ENCODE measurements around the gene TFRC. TPM values are rescaled to one million over a fixed set of nuclear protein-coding genes. Genes with fewer than 3 reads are reported as not detected.
"Not testable (repeated sequence)": the region's sequence is repeated elsewhere in the genome, so short reads cannot be mapped to it uniquely, and the experiment has no call there.

The TFRC gene
- total RNA-seq, 2 experiments from 2014 or later = 341 to 347 TPM

- H3K4me3 Mint-ChIP-seq = no peak overlapping the region
- ChIA-PET POLR2A (no interaction called here), CTCF (no interaction called here)
- H3K27me3 Mint-ChIP-seq = peaks cover 8% of the 10 kb centered on the region
- H3K27ac Mint-ChIP-seq = no peak overlapping the region
- H3K9me3 Mint-ChIP-seq = peaks cover 16% of the 10 kb centered on the region
- no peaks in the 10 kb centered on the region for H3K4me1 Mint-ChIP-seq (ENCODE audit: low read depth)
- no peak for DNase-seq
- intact Hi-C loops (cut with micrococcal nuclease) = no loop called here
- H3K36me3 Mint-ChIP-seq = no peaks in the 10 kb centered on the region
Measured at GRCh38 chr3:196009456-196009855, 72.4 kb downstream of the TFRC start.

GRCh38 chr3:196008929-196009328, 73.0 kb downstream of the TFRC start:
- Mint-ChIP-seq H3K36me3 (no peaks in the 10 kb centered on the region), H3K27me3 (peaks cover 8% of the 10 kb centered on the region), H3K4me1 (ENCODE audit: low read depth) (no peaks in the 10 kb centered on the region), H3K4me3 (no peak overlapping the region), H3K9me3 (peaks cover 16% of the 10 kb centered on the region), H3K27ac (no peak overlapping the region)
- POLR2A ChIA-PET = no interaction called here
- CTCF ChIA-PET = no interaction called here
- DNase-seq = no peak
- intact Hi-C loops (cut with micrococcal nuclease) = no loop called here

- DNase-seq = no peak
- no peak overlapping the region for H3K4me3 Mint-ChIP-seq
Measured at GRCh38 chr3:196008387-196008786, 73.5 kb downstream of the TFRC start.

GRCh38 chr3:196007744-196008335, 74.0 kb downstream of the TFRC start:
- DNase-seq = no peak
- no peaks in the 10 kb centered on the region for H3K36me3 Mint-ChIP-seq
- peaks cover 8% of the 10 kb centered on the region for H3K27me3 Mint-ChIP-seq
- H3K4me3 Mint-ChIP-seq = no peak overlapping the region
- no peak overlapping the region for H3K27ac Mint-ChIP-seq
- POLR2A ChIA-PET = interaction anchor here (0.6 kb wide), 1 partner anchor 402 kb away, joined by 4 read pairs; no protein-coding TSS in a partner anchor
- CTCF ChIA-PET = no interaction called here
- H3K9me3 Mint-ChIP-seq = peaks cover 16% of the 10 kb centered on the region
- intact Hi-C loops (cut with micrococcal nuclease) = no loop called here
- H3K4me1 Mint-ChIP-seq (ENCODE audit: low read depth) = no peaks in the 10 kb centered on the region

More at GRCh38 chr3:196008387-196008786, 73.5 kb downstream of the TFRC start:
- Mint-ChIP-seq H3K9me3 (peaks cover 16% of the 10 kb centered on the region), H3K27me3 (peaks cover 8% of the 10 kb centered on the region), H3K4me1 (ENCODE audit: low read depth) (no peaks in the 10 kb centered on the region), H3K27ac (no peak overlapping the region), H3K36me3 (no peaks in the 10 kb centered on the region)
- CTCF ChIA-PET = no interaction called here
- POLR2A ChIA-PET = interaction anchor here (0.6 kb wide), 1 partner anchor 401 kb away, joined by 4 read pairs; no protein-coding TSS in a partner anchor
- intact Hi-C loops (cut with micrococcal nuclease) = no loop called here

- H3K4me1 Mint-ChIP-seq (ENCODE audit: low read depth); CTCF ChIA-PET; H3K4me3 Mint-ChIP-seq; H3K9me3 Mint-ChIP-seq; intact Hi-C loops (cut with micrococcal nuclease); H3K27ac Mint-ChIP-seq; H3K36me3 Mint-ChIP-seq; DNase-seq; POLR2A ChIA-PET: not testable (repeated sequence)
- H3K27me3 Mint-ChIP-seq = peaks cover 21% of the 10 kb centered on the region
Measured at GRCh38 chr3:196005338-196005737, 76.6 kb downstream of the TFRC start.

- POLR2A ChIA-PET; H3K4me1 Mint-ChIP-seq (ENCODE audit: low read depth); H3K4me3 Mint-ChIP-seq; H3K36me3 Mint-ChIP-seq; DNase-seq; H3K9me3 Mint-ChIP-seq; intact Hi-C loops (cut with micrococcal nuclease); H3K27ac Mint-ChIP-seq: not testable (repeated sequence)
- CTCF ChIA-PET = interaction anchor here (0.6 to 2.0 kb wide), 4 partner anchors 17 to 192 kb away, joined by 3 to 6 read pairs (median 4); no protein-coding TSS in a partner anchor
- peaks cover 17% of the 10 kb centered on the region for H3K27me3 Mint-ChIP-seq
Measured at GRCh38 chr3:196004359-196005052, 77.4 kb downstream of the TFRC start.

GRCh38 chr3:196003611-196004010, 78.3 kb downstream of the TFRC start:
- ChIA-PET CTCF (interaction anchor here (0.6 to 2.0 kb wide), 5 partner anchors 18 to 193 kb away, joined by 3 to 6 read pairs (median 4); no protein-coding TSS in a partner anchor), POLR2A (no interaction called here)
- no peak for DNase-seq
- Mint-ChIP-seq H3K27me3 (peaks cover 23% of the 10 kb centered on the region), H3K4me3 (no peak overlapping the region), H3K9me3 (no peaks in the 10 kb centered on the region), H3K4me1 (ENCODE audit: low read depth) (no peaks in the 10 kb centered on the region), H3K36me3 (no peaks in the 10 kb centered on the region), H3K27ac (no peak overlapping the region)
- intact Hi-C loops (cut with micrococcal nuclease) = no loop called here

GRCh38 chr3:196002721-196003120, 79.2 kb downstream of the TFRC start:
- H3K9me3 Mint-ChIP-seq; DNase-seq; POLR2A ChIA-PET; H3K36me3 Mint-ChIP-seq; H3K4me3 Mint-ChIP-seq; H3K4me1 Mint-ChIP-seq (ENCODE audit: low read depth); H3K27ac Mint-ChIP-seq; intact Hi-C loops (cut with micrococcal nuclease): not testable (repeated sequence)
- CTCF ChIA-PET = interaction anchor here (0.6 to 2.0 kb wide), 4 partner anchors 12 to 143 kb away, joined by 3 to 6 read pairs (median 4); no protein-coding TSS in a partner anchor
- H3K27me3 Mint-ChIP-seq = peaks cover 21% of the 10 kb centered on the region

- H3K27ac Mint-ChIP-seq; H3K4me1 Mint-ChIP-seq (ENCODE audit: low read depth); POLR2A ChIA-PET; H3K4me3 Mint-ChIP-seq; H3K36me3 Mint-ChIP-seq; intact Hi-C loops (cut with micrococcal nuclease); H3K9me3 Mint-ChIP-seq; DNase-seq: not testable (repeated sequence)
- H3K27me3 Mint-ChIP-seq = peaks cover 21% of the 10 kb centered on the region
- CTCF ChIA-PET = interaction anchor here (1.1 to 1.8 kb wide), 2 partner anchors 60 to 86 kb away, joined by 4 to 5 read pairs; no protein-coding TSS in a partner anchor
Measured at GRCh38 chr3:196001240-196001639, 80.7 kb downstream of the TFRC start.

GRCh38 chr3:196000360-196000950, 81.4 kb downstream of the TFRC start:
- H3K4me3 Mint-ChIP-seq; intact Hi-C loops (cut with micrococcal nuclease); H3K36me3 Mint-ChIP-seq; POLR2A ChIA-PET; H3K4me1 Mint-ChIP-seq (ENCODE audit: low read depth); H3K27ac Mint-ChIP-seq; H3K9me3 Mint-ChIP-seq; DNase-seq: not testable (repeated sequence)
- peaks cover 21% of the 10 kb centered on the region for H3K27me3 Mint-ChIP-seq
- CTCF ChIA-PET = interaction anchor here (0.6 kb wide), 1 partner anchor 603 kb away, joined by 4 read pairs; no protein-coding TSS in a partner anchor

- peaks cover 21% of the 10 kb centered on the region for H3K27me3 Mint-ChIP-seq
- ChIA-PET POLR2A (no interaction called here), CTCF (interaction anchor here (0.6 to 1.5 kb wide), 2 partner anchors 149 to 604 kb away, joined by 4 read pairs; no protein-coding TSS in a partner anchor)
- no peak overlapping the region for H3K27ac Mint-ChIP-seq
- H3K9me3 Mint-ChIP-seq = no peaks in the 10 kb centered on the region
- H3K36me3 Mint-ChIP-seq = no peaks in the 10 kb centered on the region
- H3K4me1 Mint-ChIP-seq (ENCODE audit: low read depth) = no peaks in the 10 kb centered on the region
- DNase-seq = no peak
- no peak overlapping the region for H3K4me3 Mint-ChIP-seq
- intact Hi-C loops (cut with micrococcal nuclease) = loop anchor here (10.0 kb wide), 1 partner anchor 145 kb away; no protein-coding TSS in a partner anchor
Measured at GRCh38 chr3:195999896-196000295, 82.0 kb downstream of the TFRC start.

All from activated CD4-positive, alpha-beta memory T cell treated with anti-CD3 and anti-CD28 coated beads for 36 hours (primary cell).